GM19455 (cell line): ENCODE data around the gene GPR15.

Experiments
- ATAC-seq: cut with Tn5 transposase; IDR thresholded peaks from one replicate; pipeline ENCODE4 v1.9.1; 2021; ENCODE audit not compliant: unreplicated experiment

Gene GPR15

GRCh38 chr3:98531622-98532274 lies at the start of gene GPR15:
Gene GPR15, plus strand, starts transcription at chr3:98531978. Its CDS starts 56 bp downstream, at chr3:98532034.
- peak; percentile 38 for ATAC-seq

- ATAC-seq: no peak
These were observed 48.9 kb upstream of the GPR15 start for GRCh38 chr3:98482717-98483482.

- no peak for ATAC-seq
These were observed 48.2 kb upstream of the GPR15 start for GRCh38 chr3:98483626-98484025.

- no peak for ATAC-seq
These were observed 34.4 kb upstream of the GPR15 start, which contains the start of gene OR5K2 for GRCh38 chr3:98497381-98497780. Gene OR5K2, plus strand, starts transcription at chr3:98497681. Its CDS starts 0 bp downstream, at chr3:98497681.

- ATAC-seq: no peak
These were observed 31.8 kb upstream of the GPR15 start for GRCh38 chr3:98500019-98500418.

- no peak for ATAC-seq
These were observed 30.5 kb upstream of the GPR15 start for GRCh38 chr3:98501270-98501669.

- ATAC-seq: no peak
These were observed 29.8 kb upstream of the GPR15 start for GRCh38 chr3:98501863-98502576.

- ATAC-seq: no peak
These were observed 27.2 kb upstream of the GPR15 start for GRCh38 chr3:98504539-98504938.

- no peak for ATAC-seq
These were observed 23.2 kb upstream of the GPR15 start for GRCh38 chr3:98508582-98508981.

- no peak for ATAC-seq
These were observed 19.2 kb upstream of the GPR15 start for GRCh38 chr3:98512576-98512975.

GRCh38 chr3:98513091-98513511 lies 18.7 kb upstream of the GPR15 start:
- ATAC-seq: no peak

GRCh38 chr3:98513736-98514135 lies 18.0 kb upstream of the GPR15 start:
- no peak for ATAC-seq

GRCh38 chr3:98514948-98515347 lies 16.8 kb upstream of the GPR15 start:
- ATAC-seq: no peak

- no peak for ATAC-seq
These were observed 13.0 kb upstream of the GPR15 start for GRCh38 chr3:98518816-98519215.

- ATAC-seq: no peak
These were observed 12.4 kb upstream of the GPR15 start for GRCh38 chr3:98519351-98519750.

- ATAC-seq: peak; percentile 53
These were observed 9.8 kb upstream of the GPR15 start for GRCh38 chr3:98521897-98522543.

- ATAC-seq: peak; percentile 93
These were observed 9.1 kb upstream of the GPR15 start, which contains the start of gene CLDND1 for GRCh38 chr3:98522544-98523281. Gene CLDND1, minus strand, starts transcription at chr3:98522902. Its CDS starts 1,478 bp downstream, at chr3:98521424.

GRCh38 chr3:98525494-98525893 lies 6.3 kb upstream of the GPR15 start:
- no peak for ATAC-seq

GRCh38 chr3:98528474-98529346 lies 3.1 kb upstream of the GPR15 start:
- no peak for ATAC-seq
